HCT116 (cell line): ENCODE measurements around the gene NECAB3. TPM values are rescaled to one million over a fixed set of nuclear protein-coding genes. Genes with fewer than 3 reads are reported as not detected.

Experiments used
- ATAC-seq: fragments of 200-7000 bp; cut with Tn5 transposase; 2 replicates; pipeline ENCODE4 v1.9.1; 2020; ENCODE audit warnings: mild to moderate bottlenecking, moderate library complexity
- BruUV-seq: library from RNA; stranded (reverse); fragments of 400-500 nt; replicated peaks from 2 replicates; lab custom pipeline; 2021; lab: Mats Ljungman, UMichigan
- CTCF ChIA-PET: fragments of 300-600 bp; sonication (Branson Sonifier 250); formaldehyde crosslinking; loops from one replicate; lab custom pipeline; 2021; ENCODE audit warnings: antibody characterized with exemption; lab: Charles Lee
- POLR2A ChIA-PET: fragments of 300-600, 350-600 bp; sonication (Branson Sonifier 250); formaldehyde crosslinking; loops from one replicate; lab custom pipeline; 2021; ENCODE audit warnings: antibody characterized with exemption; lab: Charles Lee
- RAD21 ChIA-PET, 2 experiments: fragments of 300-600 bp; sonication (Branson Sonifier 250); formaldehyde crosslinking; loops; one replicate each; lab custom pipeline; 2023; ENCODE audit warnings: low total read pairs in 2 of 2; ENCODE audit not compliant: uncharacterized antibody in 2 of 2, unreplicated experiment in 2 of 2, low non-redundant PET in 1 of 2; lab: Charles Lee
- DNase-seq: peaks from one replicate; pipeline ENCODE4 v3.0.0-alpha.2; 2010; ENCODE audit warnings: low read depth, low spot score
- H2AFZ ChIP-seq: fragments of 200-600 bp; shearing (Covaris generic), sonication (generic); 2 replicates; pipeline ENCODE4 v1.6.1; 2017; ENCODE audit warnings: low read depth, mixed run types, mixed read lengths, antibody characterized with exemption, low read length; ENCODE audit not compliant: poor library complexity, severe bottlenecking
- H3K27ac ChIP-seq: 2 replicates; pipeline ENCODE4 v1.5.1; 2012; ENCODE audit warnings: low read depth, low read length
- H3K27me3 ChIP-seq: fragments of 200-600 bp; sonication (generic); 2 replicates; pipeline ENCODE4 v1.6.1; 2016; ENCODE audit warnings: mixed run types, low read length, mixed read lengths; ENCODE audit not compliant: insufficient read depth
- H3K36me3 ChIP-seq, 2 experiments: fragments of 200-500 bp in 1 of 2; fragments of 200-600 bp in 1 of 2; sonication (Bioruptor generic) in 1 of 2; sonication (generic) in 1 of 2; 2 replicates each; pipeline versions ENCODE4 v1.5.1 to v1.6.1; 2014 to 2016; ENCODE audit warnings: low read length in 2 of 2, inconsistent platforms in 1 of 2, mixed read lengths in 1 of 2, mixed run types in 1 of 2; ENCODE audit not compliant: insufficient read depth in 2 of 2, control insufficient read depth in 1 of 2
- H3K4me1 ChIP-seq, 2 experiments: fragments of 200-600 bp in 1 of 2; sonication (generic) in 1 of 2; 2 replicates each; pipeline versions ENCODE4 v1.5.1 to v1.6.1; 2012 to 2017; ENCODE audit warnings: low read length in 2 of 2, inconsistent platforms in 1 of 2, mild to moderate bottlenecking in 1 of 2, mixed read lengths in 1 of 2, mixed run types in 1 of 2, moderate library complexity in 1 of 2; ENCODE audit not compliant: insufficient read depth in 2 of 2, control insufficient read depth in 1 of 2
- H3K4me2 ChIP-seq: fragments of 200-600 bp; sonication (generic); 2 replicates; pipeline ENCODE4 v1.6.1; 2017; ENCODE audit warnings: mixed run types, low read length, mixed read lengths
- H3K4me3 ChIP-seq, 2 experiments: fragments of 200-600 bp in 1 of 2; sonication (generic) in 1 of 2; replicated peaks in 1 of 2; 2 replicates each; pipeline ENCODE4 v1.5.1; 2011 to 2016; ENCODE audit warnings: low read length in 2 of 2, control low read depth in 1 of 2, low read depth in 1 of 2, mild to moderate bottlenecking in 1 of 2, mixed read lengths in 1 of 2, mixed run types in 1 of 2
- H3K79me2 ChIP-seq: fragments of 200-600 bp; sonication (generic); 2 replicates; pipeline ENCODE4 v1.6.1; 2017; ENCODE audit warnings: mild to moderate bottlenecking, mixed run types, low read length, moderate library complexity, mixed read lengths; ENCODE audit not compliant: insufficient read depth
- H3K9ac ChIP-seq: fragments of 200-600 bp; sonication (generic); 2 replicates; pipeline ENCODE4 v1.6.1; 2016; ENCODE audit warnings: low read length, mixed read lengths
- H3K9me2 ChIP-seq: fragments of 200-600 bp; sonication (generic), shearing (Covaris generic); 2 replicates; pipeline ENCODE4 v1.6.1; 2017; ENCODE audit warnings: mixed run types, mild to moderate bottlenecking, moderate library complexity; ENCODE audit not compliant: insufficient read depth
- H3K9me3 ChIP-seq, 2 experiments: fragments of 200-500 bp in 1 of 2; fragments of 200-600 bp in 1 of 2; sonication (Bioruptor generic) in 1 of 2; sonication (generic) in 1 of 2; 2 replicates each; pipeline ENCODE4 v1.6.1; 2014 to 2017; ENCODE audit warnings: low read length in 2 of 2, mixed read lengths in 2 of 2, inconsistent platforms in 1 of 2, low read depth in 1 of 2, mild to moderate bottlenecking in 1 of 2, mixed run types in 1 of 2, moderate library complexity in 1 of 2; ENCODE audit not compliant: control insufficient read depth in 1 of 2, insufficient read depth in 1 of 2
- H4K20me1 ChIP-seq: fragments of 200-600 bp; sonication (generic), shearing (Covaris generic); 2 replicates; pipeline ENCODE4 v1.6.1; 2017; ENCODE audit warnings: mixed run types, mild to moderate bottlenecking, moderate library complexity; ENCODE audit not compliant: insufficient read depth
- EZH2 ChIP-seq: fragments of 200-600 bp; sonication (generic); IDR thresholded peaks from 2 replicates; pipeline ENCODE4 v1.6.1; 2017; ENCODE audit warnings: antibody characterized with exemption, mixed run types
- POLR2A ChIP-seq: IDR thresholded peaks from 2 replicates; pipeline ENCODE4 v1.7.0; 2011; ENCODE audit warnings: borderline replicate concordance; ENCODE audit not compliant: insufficient read depth, insufficient read length; ENCODE audit errors: extremely low read depth
- POLR2AphosphoS5 ChIP-seq: IDR thresholded peaks from 2 replicates; pipeline ENCODE4 v1.6.1; 2011; ENCODE audit warnings: mild to moderate bottlenecking, low read depth, low read length, moderate library complexity
- RAD21 ChIP-seq: IDR thresholded peaks from 2 replicates; pipeline ENCODE4 v1.6.1; 2012; ENCODE audit warnings: low read depth, mild to moderate bottlenecking
- TCF7L2 ChIP-seq: IDR thresholded peaks from 2 replicates; pipeline ENCODE4 v1.7.0; 2011; ENCODE audit warnings: borderline replicate concordance, inconsistent platforms; ENCODE audit not compliant: insufficient read depth, insufficient read length; ENCODE audit errors: extremely low read depth
- ZFX ChIP-seq: fragments of 450-650 bp; IDR thresholded peaks from 2 replicates; pipeline ENCODE4 v1.6.1; 2017
- intact Hi-C: fragments of 100-400 bp; cut with micrococcal nuclease; formaldehyde crosslinking; loops from 2 replicates; pipeline ENCODE4 v1.10.0; 2022
- total RNA-seq: library from RNA; stranded (reverse); gene quantifications from one replicate; pipeline ENCODE4 v1.2.1, GENCODE V29; 2021; ENCODE audit not compliant: unreplicated experiment
- TF ChIP-seq, protein P1 (sequence below), 3 experiments: fragments of 200-600 bp in 1 of 3; sonication (generic) in 1 of 3; IDR thresholded peaks in 2 of 3; conservative IDR thresholded peaks in 1 of 3; 2 replicates each; pipeline ENCODE4 v1.5.1; 2012 to 2017; ENCODE audit warnings: low read depth in 2 of 3, low read length in 2 of 3, antibody characterized with exemption in 1 of 3, borderline replicate concordance in 1 of 3, control low read depth in 1 of 3, mild to moderate bottlenecking in 1 of 3, mixed read lengths in 1 of 3, mixed run types in 1 of 3, moderate library complexity in 1 of 3; ENCODE audit not compliant: insufficient read depth in 1 of 3

Gene NECAB3
- total RNA-seq, 1 experiment from 2014 or later, result 48.1 TPM

DNA sequence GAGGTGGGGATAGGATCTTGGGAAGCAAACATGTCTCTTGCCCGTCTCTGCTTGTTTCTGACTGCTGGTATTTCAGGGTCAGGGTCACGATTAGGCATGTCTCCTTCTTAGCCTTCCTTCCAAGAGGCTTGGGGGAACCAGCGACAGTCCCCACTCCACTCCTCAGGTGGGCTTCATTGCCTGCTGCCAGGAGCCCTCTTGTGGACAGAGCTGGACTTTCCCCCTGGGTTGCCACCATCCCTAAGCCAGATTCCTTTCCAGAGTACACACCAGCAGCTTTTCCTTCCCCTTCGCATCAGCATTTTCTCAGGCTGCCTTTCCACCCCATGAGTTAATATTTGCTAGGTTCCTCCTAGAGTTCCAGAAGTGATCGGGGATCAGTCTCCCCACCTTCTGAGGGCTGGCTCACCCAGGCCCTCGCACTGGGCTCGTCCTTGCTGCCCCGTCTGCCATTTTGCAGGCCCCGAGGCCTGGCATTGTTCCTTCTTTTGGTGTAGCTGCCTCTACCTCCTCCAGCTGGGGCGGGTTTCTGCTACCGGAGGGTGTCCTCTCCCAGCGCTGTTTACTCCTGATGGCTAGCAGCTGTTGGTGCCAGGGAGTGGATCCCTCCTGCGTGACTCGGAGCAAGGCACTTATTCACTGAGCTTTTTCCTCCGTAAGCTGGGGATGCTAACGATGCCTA lies 20.9 kb downstream of the NECAB3 start:
- DNase-seq (peak; percentile 35), ATAC-seq (peak; percentile 76)
- H3K4me3 ChIP-seq, result no peak overlapping the region
- TF ChIP-seq RAD21 (peak; percentile 89), EZH2 (no peak), ZFX (no peak), POLR2AphosphoS5 (peak; percentile 38; the same call in 1 of the 2 replicates), POLR2A (no peak), TCF7L2 (no peak)
- TF ChIP-seq, protein P1, sequence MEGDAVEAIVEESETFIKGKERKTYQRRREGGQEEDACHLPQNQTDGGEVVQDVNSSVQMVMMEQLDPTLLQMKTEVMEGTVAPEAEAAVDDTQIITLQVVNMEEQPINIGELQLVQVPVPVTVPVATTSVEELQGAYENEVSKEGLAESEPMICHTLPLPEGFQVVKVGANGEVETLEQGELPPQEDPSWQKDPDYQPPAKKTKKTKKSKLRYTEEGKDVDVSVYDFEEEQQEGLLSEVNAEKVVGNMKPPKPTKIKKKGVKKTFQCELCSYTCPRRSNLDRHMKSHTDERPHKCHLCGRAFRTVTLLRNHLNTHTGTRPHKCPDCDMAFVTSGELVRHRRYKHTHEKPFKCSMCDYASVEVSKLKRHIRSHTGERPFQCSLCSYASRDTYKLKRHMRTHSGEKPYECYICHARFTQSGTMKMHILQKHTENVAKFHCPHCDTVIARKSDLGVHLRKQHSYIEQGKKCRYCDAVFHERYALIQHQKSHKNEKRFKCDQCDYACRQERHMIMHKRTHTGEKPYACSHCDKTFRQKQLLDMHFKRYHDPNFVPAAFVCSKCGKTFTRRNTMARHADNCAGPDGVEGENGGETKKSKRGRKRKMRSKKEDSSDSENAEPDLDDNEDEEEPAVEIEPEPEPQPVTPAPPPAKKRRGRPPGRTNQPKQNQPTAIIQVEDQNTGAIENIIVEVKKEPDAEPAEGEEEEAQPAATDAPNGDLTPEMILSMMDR (IDR thresholded peaks at IDR 0.05 in 2 of 3, conservative IDR thresholded peaks at IDR 0.05 in 1 of 3; ENCODE audit: borderline replicate concordance in 1 of 3, insufficient read depth in 1 of 3, low read depth in 2 of 3, low read length in 2 of 3), result peak; percentile 75 to 92 (median 78)
- H3K4me2 ChIP-seq, result no peak overlapping the region
- no peaks in the 10 kb centered on the region for H4K20me1 ChIP-seq
- no peaks in the 10 kb centered on the region for H3K9me2 ChIP-seq
- no peak overlapping the region for H3K27ac ChIP-seq
- peaks cover 0 to 16% of the 10 kb centered on the region in 2 experiments; a peak in 1 of 4 replicates for H3K4me1 ChIP-seq
- intact Hi-C loops, result loop anchor here (2.0 to 10.0 kb wide), 3 partner anchors 136 to 471 kb away; no protein-coding TSS in a partner anchor
- no peak overlapping the region for H2AFZ ChIP-seq
- H3K79me2 ChIP-seq, result no peaks in the 10 kb centered on the region
- H3K36me3 ChIP-seq, result peaks cover 0 to 3% of the 10 kb centered on the region in 2 experiments; a peak in 1 of 4 replicates
- H3K27me3 ChIP-seq, result no peaks in the 10 kb centered on the region
- ChIA-PET CTCF (interaction anchor here (1.0 to 2.1 kb wide), 5 partner anchors 11 to 252 kb away, joined by 3 to 13 read pairs (median 6); partner anchors contain the start of gene CDK5RAP1), POLR2A (interaction anchor here (1.5 kb wide), 1 partner anchor 11 kb away, joined by 6 read pairs; no protein-coding TSS in a partner anchor), RAD21 (interaction anchor here (0.6 to 1.1 kb wide), 3 partner anchors 79 to 236 kb away, joined by 3 to 5 read pairs (median 4); no protein-coding TSS in a partner anchor)
- H3K9ac ChIP-seq, result no peak overlapping the region
- no TSS peak for BruUV-seq
- H3K9me3 ChIP-seq, result no peaks in the 10 kb centered on the region
